Testis (tissue), 2 donors: ENCODE measurements around the gene XXYLT1.

Experiments used
- CTCF ChIP-seq, 3 experiments: fragments of 450-650 bp in 2 of 3; fragments of 200-600 bp in 1 of 3; sonication (generic) in 1 of 3; IDR thresholded peaks; one replicate each; pipeline ENCODE4 v1.5.1; 2016 to 2019; ENCODE audit warnings: antibody characterized with exemption in 3 of 3, mild to moderate bottlenecking in 2 of 3, moderate library complexity in 1 of 3
- POLR2A ChIP-seq: fragments of 450-650 bp; IDR thresholded peaks from one replicate; pipeline ENCODE4 v1.6.1; 2017; ENCODE audit warnings: antibody characterized with exemption, mild to moderate bottlenecking, moderate library complexity

- TF ChIP-seq CTCF (IDR thresholded peaks at IDR 0.05) (no peak), POLR2A (no peak)
Observed at GRCh38 chr3:195072916-195073564, 197.9 kb downstream of the XXYLT1 start.
